Measurements from ENCODE around the gene ZNF629.

GRCh38 chr16:30787613-30788378 lies 791 bp upstream of the ZNF629 start:
- TF ChIP-seq CSRNP3 (CRISPR knock-in tag; IDR thresholded peaks at IDR 0.05), result no peak
- TF ChIP-seq SNAI2 (CRISPR knock-in tag; IDR thresholded peaks at IDR 0.05), result no peak
- no peak for TF ChIP-seq PPARA (CRISPR knock-in tag; IDR thresholded peaks at IDR 0.05; ENCODE audit: borderline replicate concordance)
- TF ChIP-seq ARNTL (CRISPR knock-in tag; IDR thresholded peaks at IDR 0.05; ENCODE audit: borderline replicate concordance, low read depth), result no peak
- TF ChIP-seq ZNF565 (CRISPR knock-in tag; conservative IDR thresholded peaks at IDR 0.05; ENCODE audit: low read depth), result no peak
- no peak for TF ChIP-seq PATZ1 (CRISPR knock-in tag; IDR thresholded peaks at IDR 0.05; ENCODE audit: borderline replicate concordance)
